ENCODE results near the gene GLI2.

- TF ChIP-seq POLR2AphosphoS5 (IDR thresholded peaks at IDR 0.05) (no peak), CTCF (IDR thresholded peaks at IDR 0.05) (no peak), POLR2A (IDR thresholded peaks at IDR 0.05) (no peak)
Measured at GRCh38 chr2:120745420-120746111, 9.9 kb downstream of the GLI2 start.
